IMR-90 (cell line): ENCODE measurements around the gene SERPINA10. TPM values are rescaled to one million over a fixed set of nuclear protein-coding genes. Genes with fewer than 3 reads are reported as not detected.

ENCODE experiments used
- ATAC-seq: fragments of 200-7000 bp; cut with Tn5 transposase; 2 replicates; pipeline ENCODE4 v1.9.1; 2020; ENCODE audit warnings: low read depth, mild to moderate bottlenecking, moderate library complexity
- BruUV-seq: library from RNA; stranded (reverse); fragments of 400-500 nt; replicated peaks from 2 replicates; lab custom pipeline; 2021; lab: Mats Ljungman, UMichigan
- CTCF ChIA-PET: fragments of 300-600 bp; formaldehyde crosslinking; extraction: SDS; loops from one replicate; lab custom pipeline; 2021; ENCODE audit warnings: antibody characterized with exemption; lab: Yijun Ruan, JAX
- POLR2A ChIA-PET: fragments of 300-600 bp; sonication (Branson Sonifier 250); formaldehyde crosslinking; loops from one replicate; lab custom pipeline; 2022; ENCODE audit warnings: antibody characterized with exemption; ENCODE audit not compliant: unreplicated experiment; lab: Charles Lee
- DNase-seq: peaks from one replicate; pipeline ENCODE4 v3.0.0; 2013
- H2AFZ ChIP-seq: replicated peaks from 2 replicates; pipeline ENCODE3; 2013; ENCODE audit warnings: low read length, mild to moderate bottlenecking; ENCODE audit not compliant: poor library complexity
- H2AK5ac ChIP-seq: 2 replicates; pipeline ENCODE4 v1.6.1; 2013; ENCODE audit warnings: low read depth, low read length, inconsistent platforms
- H2AK9ac ChIP-seq: replicated peaks from 2 replicates; pipeline ENCODE3; 2013; ENCODE audit warnings: mild to moderate bottlenecking, low read depth, low read length, moderate library complexity; ENCODE audit not compliant: poor library complexity
- H2BK120ac ChIP-seq: 2 replicates; pipeline ENCODE4 v1.6.1; 2013; ENCODE audit warnings: low read depth, low read length, inconsistent platforms
- H2BK15ac ChIP-seq: 3 replicates; pipeline ENCODE4 v1.6.1; 2013; ENCODE audit warnings: low read depth, low read length, inconsistent platforms
- H2BK20ac ChIP-seq: 2 replicates; pipeline ENCODE4 v1.6.1; 2013; ENCODE audit warnings: low read depth, mild to moderate bottlenecking, inconsistent platforms, low read length, moderate library complexity
- H2BK5ac ChIP-seq: 2 replicates; pipeline ENCODE4 v1.6.1; 2013; ENCODE audit warnings: mild to moderate bottlenecking, low read depth, low read length, inconsistent platforms; ENCODE audit not compliant: poor library complexity, severe bottlenecking
- H3K14ac ChIP-seq: replicated peaks from 2 replicates; pipeline ENCODE4 v1.6.1; 2013; ENCODE audit warnings: low read depth, low read length, inconsistent platforms
- H3K18ac ChIP-seq: 2 replicates; pipeline ENCODE4 v1.6.1; 2013; ENCODE audit warnings: low read depth, low read length, control low read depth
- H3K23ac ChIP-seq: 2 replicates; pipeline ENCODE4 v1.6.1; 2013; ENCODE audit warnings: low read depth, low read length, inconsistent platforms
- H3K27ac ChIP-seq: 2 replicates; pipeline ENCODE4 v1.5.1; 2013; ENCODE audit warnings: mild to moderate bottlenecking, control low read depth, low read length; ENCODE audit not compliant: insufficient read depth
- H3K27me3 ChIP-seq: 2 replicates; pipeline ENCODE4 v1.6.1; 2013; ENCODE audit warnings: low read length; ENCODE audit not compliant: control insufficient read depth, insufficient read depth
- H3K36me3 ChIP-seq: 2 replicates; pipeline ENCODE4 v1.6.1; 2013; ENCODE audit warnings: low read length, mixed read lengths; ENCODE audit not compliant: control insufficient read depth, insufficient read depth
- H3K4ac ChIP-seq: 2 replicates; pipeline ENCODE4 v1.6.1; 2013; ENCODE audit warnings: low read depth, low read length, inconsistent platforms
- H3K4me1 ChIP-seq: 2 replicates; pipeline ENCODE4 v1.6.1; 2013; ENCODE audit warnings: low read length, mixed read lengths; ENCODE audit not compliant: control insufficient read depth, insufficient read depth
- H3K4me2 ChIP-seq: 2 replicates; pipeline ENCODE4 v1.6.1; 2013; ENCODE audit warnings: low read depth, mild to moderate bottlenecking, control low read depth, low read length, moderate library complexity
- H3K4me3 ChIP-seq: 2 replicates; pipeline ENCODE4 v1.5.1; 2013; ENCODE audit warnings: low read depth, mild to moderate bottlenecking, control low read depth, low read length, moderate library complexity; ENCODE audit not compliant: insufficient read depth
- H3K56ac ChIP-seq: 2 replicates; pipeline ENCODE4 v1.6.1; 2013; ENCODE audit warnings: low read length, inconsistent platforms; ENCODE audit not compliant: insufficient read depth; ENCODE audit errors: extremely low read depth
- H3K79me1 ChIP-seq, 2 experiments: 2 replicates each; pipeline ENCODE4 v1.6.1; 2013; ENCODE audit warnings: low read length in 2 of 2, inconsistent platforms in 1 of 2, low read depth in 1 of 2
- H3K9ac ChIP-seq: 2 replicates; pipeline ENCODE4 v1.6.1; 2013; ENCODE audit warnings: low read depth, low read length, control low read depth
- H3K9me1 ChIP-seq: 2 replicates; pipeline ENCODE4 v1.6.1; 2013; ENCODE audit warnings: low read length, inconsistent platforms; ENCODE audit not compliant: insufficient read depth
- H3K9me3 ChIP-seq: 2 replicates; pipeline ENCODE4 v1.6.1; 2013; ENCODE audit warnings: low read length; ENCODE audit not compliant: control insufficient read depth, insufficient read depth
- H4K20me1 ChIP-seq: 2 replicates; pipeline ENCODE4 v1.6.1; 2013; ENCODE audit warnings: low read length, inconsistent platforms; ENCODE audit not compliant: insufficient read depth
- H4K5ac ChIP-seq: 2 replicates; pipeline ENCODE4 v1.6.1; 2013; ENCODE audit warnings: mild to moderate bottlenecking, low read depth, low read length, control low read depth
- H4K8ac ChIP-seq, 2 experiments: 2 replicates each; pipeline ENCODE4 v1.6.1; 2013; ENCODE audit warnings: low read depth in 2 of 2, low read length in 2 of 2, control low read depth in 1 of 2, inconsistent platforms in 1 of 2
- H4K91ac ChIP-seq: 2 replicates; pipeline ENCODE4 v1.6.1; 2013; ENCODE audit warnings: low read depth, low read length, inconsistent platforms; ENCODE audit not compliant: insufficient read depth
- CEBPB ChIP-seq: IDR thresholded peaks from 2 replicates; pipeline ENCODE4 v1.6.1; 2012; ENCODE audit warnings: low read depth, low read length, improper control_type of control experiment
- ELK1 ChIP-seq: fragments of 150-350 bp; IDR thresholded peaks from 2 replicates; pipeline ENCODE4 v1.6.1; 2016; ENCODE audit warnings: low read depth, mild to moderate bottlenecking, low read length, moderate library complexity, borderline replicate concordance
- FOS ChIP-seq: fragments of 150-350 bp; IDR thresholded peaks from 2 replicates; pipeline ENCODE4 v1.6.1; 2016; ENCODE audit warnings: low read depth, low read length
- NFE2L2 ChIP-seq: fragments of 150-350 bp; IDR thresholded peaks from 2 replicates; pipeline ENCODE4 v1.6.1; 2016; ENCODE audit warnings: low read depth, mild to moderate bottlenecking, low read length
- RAD21 ChIP-seq: IDR thresholded peaks from 2 replicates; pipeline ENCODE4 v1.6.1; 2012; ENCODE audit warnings: low read length, improper control_type of control experiment
- RFX5 ChIP-seq: IDR thresholded peaks from 2 replicates; pipeline ENCODE4 v1.8.0; 2012; ENCODE audit warnings: low read depth, mild to moderate bottlenecking, low read length, moderate library complexity
- SMC3 ChIP-seq: fragments of 150-350 bp; IDR thresholded peaks from 2 replicates; pipeline ENCODE4 v1.6.1; 2016; ENCODE audit warnings: low read depth, mild to moderate bottlenecking, antibody characterized with exemption, low read length, moderate library complexity
- WGBS, 2 experiments: methylation state at CpG; one replicate each; pipeline versions ENCODE4 v1.1.5 to v1.1.7; 2013; ENCODE audit warnings: missing lambda C conversion rate in 2 of 2; ENCODE audit not compliant: insufficient read length in 1 of 2; ENCODE audit errors: extremely low coverage in 2 of 2; 5-methylcytosine and 5-hydroxymethylcytosine counted together
- dilution Hi-C: fragments of 300-500 bp; cut with HindIII; formaldehyde crosslinking; loops from one replicate; pipeline ENCODE4 v1.14.3; 2018; ENCODE audit warnings: low sequenced_read_pairs; ENCODE audit not compliant: unreplicated experiment
- in situ Hi-C: fragments of 300-500 bp; cut with MboI; formaldehyde crosslinking; loops from 3 replicates; pipeline ENCODE4 v1.14.3; 2019; ENCODE audit warnings: low sequenced_read_pairs, inconsistent platforms, mixed read lengths
- intact Hi-C: fragments of 100-400 bp; cut with micrococcal nuclease; formaldehyde crosslinking; loops from 2 replicates; pipeline ENCODE4 v1.10.0; 2022
- polyA plus RNA-seq, 3 experiments: library from polyadenylated mRNA; depleted of rRNA; stranded (reverse); fragments of >200 nt; gene quantifications; 2 replicates each; pipeline ENCODE4 v1.2.3, GENCODE V29; 2012; ENCODE audit warnings: low replicate concordance in 1 of 3
- total RNA-seq: library from RNA; depleted of rRNA; stranded (reverse); fragments of >200 nt; gene quantifications from 2 replicates; pipeline ENCODE4 v1.2.3, GENCODE V29; 2012

SERPINA10 gene
- total and polyA plus RNA-seq, 2 of the 4 experiments (the other 2 are of a cell fraction) = not detected

DNA sequence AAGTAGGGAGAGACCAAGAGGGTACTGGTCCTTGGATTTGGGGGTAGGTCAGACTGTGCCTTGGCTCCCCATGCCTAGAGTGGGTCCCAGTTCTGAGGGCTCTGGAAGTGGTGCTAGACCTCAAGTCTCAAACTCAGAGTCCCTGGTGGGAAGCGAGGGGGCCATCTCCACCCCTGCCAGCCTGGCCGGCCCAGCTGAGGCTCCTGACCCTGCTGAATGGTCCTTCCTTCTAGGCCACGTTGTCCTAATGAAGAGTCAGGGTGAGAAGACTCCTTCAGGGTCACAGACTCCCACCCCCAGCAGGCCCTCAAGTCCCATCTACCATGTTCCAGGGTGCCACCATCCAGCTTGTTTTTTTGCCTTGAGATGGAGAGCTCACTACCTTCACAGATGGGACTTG, 17.2 kb upstream of the SERPINA10 start:
- no peak overlapping the region for H3K27ac ChIP-seq
- H2AFZ ChIP-seq = no peak overlapping the region
- intact Hi-C loops (no loop called here), in situ Hi-C loops (no loop called here), dilution Hi-C loops (no loop called here)
- H2BK20ac ChIP-seq = no peak overlapping the region
- no peak overlapping the region for H3K4ac ChIP-seq
- H2BK120ac ChIP-seq = no peak overlapping the region
- no peak for ATAC-seq
- no peak overlapping the region for H4K91ac ChIP-seq
- no peak overlapping the region for H2AK9ac ChIP-seq
- ChIA-PET CTCF (no interaction called here), POLR2A (no interaction called here)
- no peak overlapping the region for H3K14ac ChIP-seq
- H3K4me1 ChIP-seq = no peaks in the 10 kb centered on the region
- H3K56ac ChIP-seq = no peak overlapping the region
- H3K23ac ChIP-seq = no peak overlapping the region
- H2AK5ac ChIP-seq = no peak overlapping the region
- H3K79me1 ChIP-seq = no peaks in the 10 kb centered on the region
- no peak overlapping the region for H3K4me2 ChIP-seq
- no peak overlapping the region for H3K4me3 ChIP-seq
- no peak overlapping the region for H2BK15ac ChIP-seq
- no peak overlapping the region for H2BK5ac ChIP-seq
- no peak overlapping the region for H3K18ac ChIP-seq
- H4K5ac ChIP-seq = no peak overlapping the region
- TF ChIP-seq SMC3 (no peak), RFX5 (no peak), FOS (no peak), NFE2L2 (no peak), ELK1 (no peak), CEBPB (no peak), RAD21 (no peak)
- no peaks in the 10 kb centered on the region for H3K36me3 ChIP-seq
- no peak overlapping the region for H4K8ac ChIP-seq
- H3K9me1 ChIP-seq = no peaks in the 10 kb centered on the region
- WGBS, 2 experiments = no CpG with 5 or more reads among the region's 3 CpGs
- H3K9me3 ChIP-seq = peaks cover 8% of the 10 kb centered on the region
- no peaks in the 10 kb centered on the region for H4K20me1 ChIP-seq
- H3K27me3 ChIP-seq = no peaks in the 10 kb centered on the region
- DNase-seq = no peak
- BruUV-seq = no TSS peak
- no peak overlapping the region for H3K9ac ChIP-seq
